T-helper 22 cell (primary cell): Measurements from ENCODE around the gene ZNFX1.
A peak's percentile ranks its signal among the peaks of the same experiment; 100 is the strongest.

Experiments used
- DNase-seq: peaks from one replicate; pipeline ENCODE4 v3.0.0-alpha.2; 2020; ENCODE audit warnings: low read depth

The ZNFX1 gene

GRCh38 chr20:49278818-49279676, 1.2 kb upstream of the ZNFX1 start:
- no peak for DNase-seq

DNA sequence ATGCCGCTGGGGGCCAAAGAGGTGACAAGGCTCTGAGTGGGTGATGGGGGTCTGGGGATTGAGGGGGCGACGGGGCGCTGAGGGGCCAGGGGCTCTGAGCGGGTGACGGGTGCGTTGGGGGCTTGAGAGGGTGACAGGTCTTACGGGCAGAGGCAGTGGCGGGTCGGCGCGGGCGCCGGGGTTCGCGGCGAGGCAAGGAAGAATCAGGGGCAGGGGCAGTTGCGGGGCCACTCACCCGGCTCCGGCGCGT, 146 bp downstream of the ZNFX1 start:
- no peak for DNase-seq

DNA sequence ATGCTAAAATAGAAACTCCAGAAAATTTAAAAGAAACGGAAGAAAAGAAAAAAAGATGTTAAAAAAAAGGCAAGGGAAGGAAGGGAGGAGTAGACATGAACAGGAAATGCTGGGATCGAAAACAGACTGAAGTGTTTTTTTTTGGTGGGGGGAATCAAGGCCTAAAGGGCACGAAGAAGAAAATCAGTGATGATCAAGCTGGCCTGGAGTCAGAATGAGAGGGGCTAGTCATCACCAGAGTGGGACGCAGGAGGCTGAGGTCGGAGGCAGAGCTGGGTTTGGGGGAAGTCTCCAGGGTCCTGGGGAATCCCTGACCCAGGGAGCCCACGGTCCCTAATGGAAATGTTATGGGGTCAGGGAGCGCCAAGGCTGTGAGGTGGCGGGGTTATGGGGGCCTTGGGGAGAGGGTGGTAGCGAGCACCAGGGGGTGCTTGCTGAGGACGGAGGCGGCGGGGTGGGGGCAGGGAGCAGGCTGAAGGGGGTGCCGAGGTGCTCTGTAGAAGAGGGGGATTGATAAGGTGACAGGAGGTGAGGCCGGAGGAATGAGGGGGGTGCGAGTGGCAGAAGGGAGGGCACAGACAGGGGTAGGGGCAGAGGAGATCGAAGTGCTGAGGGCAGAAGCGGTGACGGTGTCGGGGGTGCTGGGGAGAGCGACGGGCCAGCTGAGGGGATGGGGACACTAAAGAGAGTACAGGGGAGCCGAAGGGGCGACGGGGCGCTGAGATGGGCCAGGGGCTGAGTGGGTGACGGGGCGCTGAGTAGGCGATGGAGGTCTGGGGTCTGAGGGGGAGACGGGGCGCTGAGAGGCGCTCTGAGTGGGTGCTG, 684 bp downstream of the ZNFX1 start:
- DNase-seq, result no peak

DNA sequence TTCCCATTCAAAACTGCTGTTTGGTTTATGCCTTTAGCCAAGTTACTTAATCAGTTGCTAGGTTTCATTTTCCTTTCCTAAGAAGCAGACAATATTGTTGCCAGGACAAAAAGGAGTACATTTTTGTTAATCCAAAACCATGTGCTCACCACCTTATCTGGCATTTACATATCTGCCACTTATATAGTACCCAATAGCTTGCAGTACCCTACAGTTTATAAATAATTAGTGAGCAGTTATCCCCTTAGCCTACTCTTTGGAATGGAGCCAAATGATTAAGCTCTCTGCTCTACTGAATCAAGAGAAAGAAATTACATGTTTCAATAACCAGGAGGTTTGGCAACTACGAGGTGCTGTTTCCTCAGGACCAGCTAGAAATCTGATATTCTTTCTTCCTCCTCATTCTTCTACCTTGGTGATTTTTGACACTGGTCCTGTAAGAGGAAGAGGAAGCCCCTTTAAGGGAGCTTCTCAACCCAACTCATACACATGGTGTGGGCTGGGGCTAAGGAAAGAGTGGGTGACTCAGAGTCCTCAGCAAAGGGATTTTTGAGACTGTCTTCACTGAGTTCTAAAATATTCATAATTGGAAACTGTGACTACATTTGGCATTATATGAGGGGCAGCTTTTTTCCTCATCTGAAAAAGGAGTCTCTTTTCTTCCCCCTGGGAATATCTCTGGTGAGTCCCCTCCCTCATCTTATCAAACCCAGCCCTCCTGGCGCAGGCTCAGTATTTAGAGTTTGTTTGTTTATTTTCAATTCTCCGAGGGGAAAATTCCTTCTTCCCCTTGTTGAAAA, 1.5 kb downstream of the ZNFX1 start:
- peak; percentile 40 for DNase-seq

GRCh38 chr20:49275636-49276035, 2.2 kb downstream of the ZNFX1 start:
- no peak for DNase-seq

GRCh38 chr20:49275216-49275615, 2.6 kb downstream of the ZNFX1 start:
- no peak for DNase-seq

DNA sequence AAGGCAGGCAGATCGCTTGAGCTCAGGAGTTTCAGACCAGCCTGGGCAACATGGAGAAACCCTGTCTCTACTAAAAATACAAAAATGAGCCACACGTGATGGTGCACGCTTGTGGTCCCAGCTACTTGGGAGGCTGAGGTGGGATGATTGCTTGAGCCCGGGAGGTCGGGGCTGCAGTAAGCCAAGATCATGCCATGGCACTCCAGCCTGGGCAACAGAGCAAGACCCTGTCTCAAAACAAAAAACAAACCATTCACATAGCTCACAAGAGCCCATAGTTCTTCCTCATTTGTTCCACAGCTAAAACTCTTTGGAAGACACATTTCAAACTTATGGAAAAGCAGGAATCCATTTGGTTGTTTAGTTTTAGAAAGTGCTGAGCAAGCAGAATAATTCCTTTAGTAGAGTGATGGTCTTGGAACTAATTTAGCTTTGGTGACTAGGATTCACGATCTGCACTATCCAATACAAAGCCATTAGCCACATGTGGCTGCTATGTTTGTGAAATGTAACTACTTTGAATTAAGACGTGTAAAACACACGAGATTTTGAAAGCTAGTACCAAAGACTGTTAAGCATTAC, 4.1 kb downstream of the ZNFX1 start:
- DNase-seq, result no peak

- no peak for DNase-seq
Measured at GRCh38 chr20:49272654-49273053, 5.2 kb downstream of the ZNFX1 start.

GRCh38 chr20:49270736-49271135, 7.1 kb downstream of the ZNFX1 start:
- DNase-seq, result no peak

- no peak for DNase-seq
Measured at GRCh38 chr20:49270177-49270576, 7.7 kb downstream of the ZNFX1 start.

GRCh38 chr20:49268600-49269365, 9.1 kb downstream of the ZNFX1 start:
- no peak for DNase-seq

DNA sequence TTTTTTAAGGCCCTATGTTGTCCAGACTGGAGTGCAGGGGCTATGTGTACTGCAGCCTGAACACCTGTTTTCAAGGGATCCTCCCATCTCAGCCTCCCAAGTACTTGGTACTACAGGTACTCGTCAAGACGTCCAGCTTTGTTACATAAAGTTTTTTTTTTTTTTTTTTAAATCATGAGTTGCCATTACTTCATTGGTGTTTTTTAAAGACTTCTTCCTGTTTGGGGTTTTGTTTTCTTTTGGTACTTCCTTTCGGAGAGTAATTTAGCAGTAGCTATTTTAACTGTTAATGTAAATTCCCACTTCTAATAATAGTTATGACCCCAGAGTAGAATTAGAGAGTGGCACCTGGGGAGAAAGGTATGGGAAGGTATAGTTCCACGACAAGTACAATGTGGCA, 10.5 kb downstream of the ZNFX1 start:
- DNase-seq, result no peak

- DNase-seq, result no peak
Measured at GRCh38 chr20:49262444-49262843, 15.4 kb downstream of the ZNFX1 start.

GRCh38 chr20:49261173-49261572, 16.7 kb downstream of the ZNFX1 start:
- no peak for DNase-seq

DNA sequence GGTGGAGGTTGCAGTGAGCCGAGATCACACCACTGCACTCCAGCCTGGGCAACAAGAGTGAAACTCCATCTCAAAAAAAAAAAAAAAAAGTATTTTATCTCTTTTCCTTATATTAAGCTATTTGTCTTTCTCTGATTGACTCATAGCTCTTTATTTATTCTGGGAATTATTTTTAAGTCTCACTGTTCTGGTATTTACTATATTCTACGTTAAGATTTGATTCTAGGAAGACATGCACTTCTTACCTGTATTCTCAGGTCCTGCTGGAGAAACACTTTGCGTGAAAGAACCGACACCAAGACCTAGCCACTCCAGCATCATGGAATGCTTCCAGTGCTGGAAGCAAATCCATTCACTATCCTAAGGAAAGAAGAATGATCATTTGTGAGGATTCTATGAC, 17.6 kb downstream of the ZNFX1 start:
- no peak for DNase-seq

- no peak for DNase-seq
Measured at GRCh38 chr20:49259799-49260198, 18.1 kb downstream of the ZNFX1 start.

DNA sequence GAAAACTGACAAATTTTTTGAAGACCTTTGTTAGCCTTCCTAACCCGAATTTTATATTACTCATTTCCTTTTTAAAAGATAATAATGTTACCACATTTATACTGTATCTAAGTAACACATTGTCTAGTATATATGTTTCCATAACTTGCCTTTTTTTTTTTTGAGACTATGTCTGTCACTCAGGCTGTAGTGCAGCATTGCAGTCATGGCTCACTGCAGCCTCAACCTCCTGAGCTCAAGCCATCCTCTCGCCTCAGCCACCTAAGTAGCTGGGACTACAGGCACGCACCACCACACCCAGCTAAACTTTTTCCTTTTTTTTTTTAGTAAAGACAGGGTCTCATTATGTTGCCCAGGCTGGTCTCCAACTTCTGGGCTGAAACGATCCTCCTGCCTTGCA, 18.6 kb downstream of the ZNFX1 start:
- DNase-seq, result no peak

- no peak for DNase-seq
Measured at GRCh38 chr20:49256261-49256660, 21.6 kb downstream of the ZNFX1 start.

DNA sequence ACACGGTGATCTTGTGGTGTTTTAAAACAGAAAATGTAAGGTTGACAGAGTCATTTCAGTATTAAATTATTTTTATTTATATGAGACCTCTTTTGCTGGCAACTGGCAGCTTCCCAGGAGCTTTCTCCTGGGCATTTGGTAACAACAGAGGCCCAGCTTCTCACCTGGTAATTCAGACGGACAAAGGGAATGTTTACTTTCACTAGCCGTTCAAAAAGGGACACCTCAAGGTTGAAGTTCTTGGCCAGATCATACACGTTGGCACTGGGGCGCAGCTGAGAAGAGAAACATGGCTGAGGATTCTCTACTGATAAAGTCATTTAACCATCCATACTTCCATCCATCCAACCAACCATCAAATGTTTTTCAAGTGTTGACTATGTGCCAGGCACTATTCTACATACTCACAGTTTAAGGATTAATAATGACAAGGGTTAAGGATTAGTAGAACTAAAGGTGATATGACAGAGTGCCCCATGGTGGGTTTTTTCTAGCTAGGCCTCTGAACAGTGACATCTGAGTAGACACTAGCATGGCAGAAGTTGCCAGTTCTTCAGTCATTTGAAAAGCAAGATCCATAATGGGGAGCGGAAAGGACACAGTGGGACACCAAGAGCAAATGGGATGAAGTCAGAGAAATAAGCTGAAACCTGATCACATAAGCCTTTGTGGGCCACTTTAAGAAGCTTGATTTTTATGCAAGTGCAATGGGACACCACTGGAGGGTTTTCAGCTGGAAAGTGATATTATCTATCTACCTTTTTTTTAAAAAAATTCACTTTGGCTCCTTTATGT, 25.1 kb downstream of the ZNFX1 start:
- DNase-seq, result no peak

DNA sequence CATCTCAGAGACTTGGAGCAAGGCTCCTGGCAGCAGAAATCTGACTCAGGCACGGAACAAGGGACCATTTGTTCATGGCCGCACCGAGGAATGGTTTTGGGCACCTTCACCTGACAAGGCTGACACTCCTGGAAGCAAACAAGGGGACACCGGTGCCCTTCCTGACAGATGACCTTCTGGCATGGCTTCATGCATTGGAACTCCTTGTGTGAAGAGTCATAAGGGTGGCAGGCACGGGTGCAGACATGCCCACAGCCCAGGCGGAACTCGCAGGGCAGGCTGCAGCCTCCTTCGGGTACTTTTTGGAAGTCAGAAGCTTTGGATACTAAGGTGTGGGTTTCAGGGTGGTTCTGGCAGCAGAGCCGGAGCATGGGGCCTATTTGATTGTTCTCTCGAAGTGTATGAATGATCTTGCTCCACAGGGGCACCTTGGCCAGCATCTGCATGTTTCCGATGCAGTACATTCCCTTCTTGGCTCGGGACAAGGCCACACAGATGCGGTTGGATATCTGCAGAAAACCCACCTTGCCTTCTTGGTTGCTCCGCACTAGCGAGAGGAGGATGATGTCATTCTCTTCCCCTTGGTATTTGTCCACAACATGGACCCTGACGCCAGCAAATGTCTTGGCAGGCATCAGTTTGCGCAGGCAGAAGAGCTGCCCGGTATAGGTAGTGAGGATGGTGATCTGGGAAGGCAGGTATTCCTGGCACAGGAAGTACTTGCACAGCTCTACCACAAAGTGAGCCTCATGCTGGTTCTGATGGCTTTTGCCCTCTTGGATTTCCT, 28.8 kb downstream of the ZNFX1 start:
- DNase-seq, result no peak
